Spleen (tissue), 11 donors: ENCODE results near the gene MESD. TPM values are rescaled to one million over a fixed set of nuclear protein-coding genes. Genes with fewer than 3 reads are reported as not detected.

Experiments
- DNase-seq: peaks from one replicate; pipeline ENCODE4 v3.0.0-alpha.2; 2020
- H3K27ac ChIP-seq, 8 donors: fragments of 200-600 bp; sonication (generic) in 7 of 8; 1 replicate in 4 of 8; 2 replicates in 4 of 8; pipeline versions ENCODE4 v1.5.0 to v1.8.0; 2016 to 2021; ENCODE audit warnings: inconsistent platforms in 4 of 8, mild to moderate bottlenecking in 4 of 8, moderate library complexity in 1 of 8
- H3K27me3 ChIP-seq, 7 donors: fragments of 200-600 bp; sonication (generic) in 6 of 7; replicated peaks in 1 of 7; 1 replicate in 4 of 7; 2 replicates in 3 of 7; pipeline versions ENCODE4 v1.5.0 to v1.8.0; 2016 to 2021; ENCODE audit warnings: inconsistent platforms in 3 of 7, mild to moderate bottlenecking in 1 of 7
- H3K36me3 ChIP-seq, 6 donors: fragments of 200-600 bp; sonication (generic) in 5 of 6; 1 replicate in 4 of 6; 2 replicates in 2 of 6; pipeline versions ENCODE4 v1.5.0 to v1.8.0; 2016 to 2021; ENCODE audit warnings: inconsistent platforms in 2 of 6
- H3K4me1 ChIP-seq, 6 donors: fragments of 200-600 bp; sonication (generic) in 5 of 6; 1 replicate in 3 of 6; 2 replicates in 3 of 6; pipeline versions ENCODE4 v1.5.0 to v1.8.0; 2016 to 2021; ENCODE audit warnings: inconsistent platforms in 3 of 6
- H3K4me3 ChIP-seq, 8 donors: fragments of 200-600 bp; sonication (generic) in 7 of 8; 1 replicate in 4 of 8; 2 replicates in 4 of 8; pipeline versions ENCODE4 v1.5.0 to v1.8.0; 2016 to 2021; ENCODE audit warnings: inconsistent platforms in 4 of 8, mild to moderate bottlenecking in 4 of 8, moderate library complexity in 2 of 8
- H3K9me3 ChIP-seq, 8 donors: fragments of 200-600 bp; sonication (generic) in 7 of 8; 1 replicate in 4 of 8; 2 replicates in 4 of 8; pipeline versions ENCODE4 v1.5.0 to v1.8.0; 2016 to 2021; ENCODE audit warnings: inconsistent platforms in 4 of 8
- POLR2A ChIP-seq, 3 donors: fragments of 450-650 bp; IDR thresholded peaks; one replicate each; pipeline ENCODE4 v1.5.1; 2017; ENCODE audit warnings: antibody characterized with exemption in 3 of 3, mild to moderate bottlenecking in 1 of 3
- POLR2AphosphoS5 ChIP-seq, 3 donors: sonication (generic); formaldehyde crosslinking; IDR thresholded peaks; one replicate each; pipeline ENCODE4 v1.5.1; 2017; ENCODE audit warnings: antibody characterized with exemption in 3 of 3
- whole genome bisulfite sequencing, 5 donors: extraction: QIAGEN DNeasy Blood & Tissue Kit in 3 of 5; methylation state at CpG; one replicate each; pipeline versions ENCODE4 v1.1.5 to v1.1.7; 2013 to 2018; 5-methylcytosine and 5-hydroxymethylcytosine counted together
- intact Hi-C: fragments of 100-400 bp; cut with DNase I; formaldehyde crosslinking; loops from one replicate; pipeline ENCODE4 v1.15.0; 2023; ENCODE audit warnings: low total_unique reads
- polyA plus RNA-seq, 3 donors: library from polyadenylated mRNA; stranded (reverse); fragments of 200-250 nt; gene quantifications; one replicate each; pipeline ENCODE4 v1.2.1, GENCODE V29; 2013
- total RNA-seq, 7 donors: library from RNA; depleted of rRNA in 3 of 7; stranded (reverse); fragments of >200 nt in 3 of 7; fragmentation: NEBNext Ultra II Directional in 4 of 7; extraction: Animal tissue kit (Norgen Biotek cat#: 25700) in 4 of 7; gene quantifications; one replicate each; pipeline versions ENCODE4 v1.1.0 to v1.2.1, GENCODE V29; 2016 to 2021
- TF ChIP-seq, protein P1 (sequence below), 11 experiments: fragments of 200-600 bp in 7 of 11; fragments of 450-650 bp in 4 of 11; sonication (generic) in 4 of 11; IDR thresholded peaks in 8 of 11; conservative IDR thresholded peaks in 3 of 11; 1 replicate in 7 of 11; 2 replicates in 4 of 11; pipeline versions ENCODE4 v1.4.0 to v1.8.0; 2016 to 2021; ENCODE audit warnings: antibody characterized with exemption in 11 of 11, inconsistent platforms in 4 of 11, mild to moderate bottlenecking in 1 of 11
- donor health status: healthy with polysubstance abuse.
- donor health status: DM: no; HTN: no; CAD: no; lungs with moderate emphysema.
- donor health status: DM: no; HTN: no; CAD: no.
- donor health status: Bipolar disorder and iron deficiency.
- donor health status: healthy.
- donor health status: DM: no; HTN: no; CAD: no.
- donor health status: DM: yes; HTN: yes; CAD: no.

Gene MESD
- total and polyA plus RNA-seq, 10 donors: 8.5 to 39.8 (median 27.5) TPM

DNA sequence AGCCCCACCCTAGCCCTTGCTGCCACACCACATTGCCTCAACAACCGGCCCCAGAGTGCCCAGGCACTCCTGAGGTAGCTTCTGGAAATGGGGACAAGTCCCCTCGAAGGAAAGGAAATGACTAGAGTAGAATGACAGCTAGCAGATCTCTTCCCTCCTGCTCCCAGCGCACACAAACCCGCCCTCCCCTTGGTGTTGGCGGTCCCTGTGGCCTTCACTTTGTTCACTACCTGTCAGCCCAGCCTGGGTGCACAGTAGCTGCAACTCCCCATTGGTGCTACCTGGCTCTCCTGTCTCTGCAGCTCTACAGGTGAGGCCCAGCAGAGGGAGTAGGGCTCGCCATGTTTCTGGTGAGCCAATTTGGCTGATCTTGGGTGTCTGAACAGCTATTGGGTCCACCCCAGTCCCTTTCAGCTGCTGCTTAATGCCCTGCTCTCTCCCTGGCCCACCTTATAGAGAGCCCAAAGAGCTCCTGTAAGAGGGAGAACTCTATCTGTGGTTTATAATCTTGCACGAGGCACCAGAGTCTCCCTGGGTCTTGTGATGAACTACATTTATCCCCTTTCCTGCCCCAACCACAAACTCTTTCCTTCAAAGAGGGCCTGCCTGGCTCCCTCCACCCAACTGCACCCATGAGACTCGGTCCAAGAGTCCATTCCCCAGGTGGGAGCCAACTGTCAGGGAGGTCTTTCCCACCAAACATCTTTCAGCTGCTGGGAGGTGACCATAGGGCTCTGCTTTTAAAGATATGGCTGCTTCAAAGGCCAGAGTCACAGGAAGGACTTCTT is 39.1 kb downstream of the MESD start:
- H3K36me3 ChIP-seq: peaks cover 0 to 89% (median 60%) of the 10 kb centered on the region in 6 donors
- no peak overlapping the region for H3K4me3 ChIP-seq
- no peaks in the 10 kb centered on the region for H3K27me3 ChIP-seq
- TF ChIP-seq POLR2A (IDR thresholded peaks at IDR 0.05): no peak
- TF ChIP-seq POLR2AphosphoS5 (IDR thresholded peaks at IDR 0.05): no peak
- TF ChIP-seq, protein P1, sequence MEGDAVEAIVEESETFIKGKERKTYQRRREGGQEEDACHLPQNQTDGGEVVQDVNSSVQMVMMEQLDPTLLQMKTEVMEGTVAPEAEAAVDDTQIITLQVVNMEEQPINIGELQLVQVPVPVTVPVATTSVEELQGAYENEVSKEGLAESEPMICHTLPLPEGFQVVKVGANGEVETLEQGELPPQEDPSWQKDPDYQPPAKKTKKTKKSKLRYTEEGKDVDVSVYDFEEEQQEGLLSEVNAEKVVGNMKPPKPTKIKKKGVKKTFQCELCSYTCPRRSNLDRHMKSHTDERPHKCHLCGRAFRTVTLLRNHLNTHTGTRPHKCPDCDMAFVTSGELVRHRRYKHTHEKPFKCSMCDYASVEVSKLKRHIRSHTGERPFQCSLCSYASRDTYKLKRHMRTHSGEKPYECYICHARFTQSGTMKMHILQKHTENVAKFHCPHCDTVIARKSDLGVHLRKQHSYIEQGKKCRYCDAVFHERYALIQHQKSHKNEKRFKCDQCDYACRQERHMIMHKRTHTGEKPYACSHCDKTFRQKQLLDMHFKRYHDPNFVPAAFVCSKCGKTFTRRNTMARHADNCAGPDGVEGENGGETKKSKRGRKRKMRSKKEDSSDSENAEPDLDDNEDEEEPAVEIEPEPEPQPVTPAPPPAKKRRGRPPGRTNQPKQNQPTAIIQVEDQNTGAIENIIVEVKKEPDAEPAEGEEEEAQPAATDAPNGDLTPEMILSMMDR (IDR thresholded peaks at IDR 0.05 in 8 of 11, conservative IDR thresholded peaks at IDR 0.05 in 3 of 11): no peak
- intact Hi-C loops: no loop called here
- peaks cover 0 to 7% (median 0%) of the 10 kb centered on the region in 6 donors for H3K4me1 ChIP-seq
- H3K27ac ChIP-seq: no peak overlapping the region
- H3K9me3 ChIP-seq: no peaks in the 10 kb centered on the region
- 86 to 90% (median 87%) methylated on average over 7 to 8 of the region's 8 CpGs for WGBS, 5 donors
- DNase-seq: no peak

DNA sequence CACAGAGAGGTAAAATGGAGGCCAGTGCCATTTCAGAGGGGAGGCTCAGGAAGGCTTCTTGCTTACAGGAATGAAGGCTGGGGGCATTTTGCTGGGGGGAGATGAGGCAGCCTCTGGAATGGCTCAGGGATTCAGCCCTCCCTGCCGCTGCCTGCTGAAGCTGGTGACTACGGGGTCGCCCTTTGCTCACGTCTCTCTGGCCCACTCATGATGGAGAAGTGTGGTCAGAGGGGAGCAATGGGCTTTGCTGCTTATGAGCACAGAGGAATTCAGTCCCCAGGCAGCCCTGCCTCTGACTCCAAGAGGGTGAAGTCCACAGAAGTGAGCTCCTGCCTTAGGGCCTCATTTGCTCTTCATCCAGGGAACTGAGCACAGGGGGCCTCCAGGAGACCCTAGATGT is 39.9 kb downstream of the MESD start:
- no peak overlapping the region for H3K4me3 ChIP-seq
- H3K27me3 ChIP-seq: no peaks in the 10 kb centered on the region
- no peaks in the 10 kb centered on the region for H3K9me3 ChIP-seq
- DNase-seq: no peak
- WGBS, 5 donors: 93 to 100% (median 95%) methylated on average over 4 of the region's 4 CpGs
- H3K36me3 ChIP-seq: peaks cover 0 to 96% (median 65%) of the 10 kb centered on the region in 6 donors
- intact Hi-C loops: no loop called here
- H3K4me1 ChIP-seq: peaks cover 0 to 7% (median 0%) of the 10 kb centered on the region in 6 donors
- no peak overlapping the region for H3K27ac ChIP-seq
- TF ChIP-seq POLR2AphosphoS5 (IDR thresholded peaks at IDR 0.05) (no peak), POLR2A (IDR thresholded peaks at IDR 0.05) (no peak)
- TF ChIP-seq, protein P1 (IDR thresholded peaks at IDR 0.05 in 8 of 11, conservative IDR thresholded peaks at IDR 0.05 in 3 of 11): no peak

DNA sequence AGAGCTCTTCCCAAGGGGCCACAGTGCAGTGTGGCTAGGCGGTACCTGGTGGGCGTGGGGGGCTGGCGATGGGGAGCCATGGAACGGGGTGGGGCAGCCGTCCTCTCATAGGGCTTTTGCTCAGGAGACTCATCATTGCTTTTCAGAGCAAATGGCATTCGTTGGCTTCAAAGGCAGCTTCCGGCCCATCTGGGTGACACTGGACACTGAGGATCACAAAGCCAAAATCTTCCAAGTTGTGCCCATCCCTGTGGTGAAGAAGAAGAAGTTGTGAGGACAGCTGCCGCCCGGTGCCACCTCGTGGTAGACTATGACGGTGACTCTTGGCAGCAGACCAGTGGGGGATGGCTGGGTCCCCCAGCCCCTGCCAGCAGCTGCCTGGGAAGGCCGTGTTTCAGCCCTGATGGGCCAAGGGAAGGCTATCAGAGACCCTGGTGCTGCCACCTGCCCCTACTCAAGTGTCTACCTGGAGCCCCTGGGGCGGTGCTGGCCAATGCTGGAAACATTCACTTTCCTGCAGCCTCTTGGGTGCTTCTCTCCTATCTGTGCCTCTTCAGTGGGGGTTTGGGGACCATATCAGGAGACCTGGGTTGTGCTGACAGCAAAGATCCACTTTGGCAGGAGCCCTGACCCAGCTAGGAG is 40.8 kb downstream of the MESD start:
- 90 to 97% (median 95%) methylated on average over 9 to 13 of the region's 13 CpGs for WGBS, 5 donors
- H3K27me3 ChIP-seq: no peaks in the 10 kb centered on the region
- peaks cover 0 to 100% (median 68%) of the 10 kb centered on the region in 6 donors for H3K36me3 ChIP-seq
- H3K27ac ChIP-seq: no peak overlapping the region
- no peak for TF ChIP-seq POLR2A (IDR thresholded peaks at IDR 0.05)
- peaks cover 0 to 7% (median 0%) of the 10 kb centered on the region in 6 donors for H3K4me1 ChIP-seq
- no peak overlapping the region for H3K4me3 ChIP-seq
- intact Hi-C loops: no loop called here
- DNase-seq: no peak
- H3K9me3 ChIP-seq: no peaks in the 10 kb centered on the region

DNA sequence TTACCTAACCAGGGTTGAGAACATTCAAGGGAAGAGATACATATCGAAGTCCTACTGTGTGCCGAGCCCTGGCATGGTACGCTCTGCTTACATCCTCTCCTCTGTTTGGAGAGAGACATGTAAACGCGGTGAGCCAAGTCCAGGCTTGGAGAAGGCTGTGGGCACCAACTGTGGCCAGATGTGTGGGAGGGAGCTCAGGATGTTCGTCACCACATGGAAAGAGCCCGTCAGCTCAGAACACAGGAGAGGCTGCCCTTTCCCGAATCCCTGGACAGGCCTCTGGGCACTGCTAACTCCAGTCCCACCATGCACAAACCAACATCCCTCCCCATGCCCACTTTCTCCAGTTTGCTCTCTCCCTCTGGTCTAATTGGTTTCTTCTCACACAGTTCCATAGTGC is 43.0 kb downstream of the MESD start:
- 94 to 98% (median 94%) methylated on average over 8 of the region's 8 CpGs for WGBS, 5 donors
- TF ChIP-seq POLR2AphosphoS5 (IDR thresholded peaks at IDR 0.05) (no peak), POLR2A (IDR thresholded peaks at IDR 0.05) (no peak)
- TF ChIP-seq, protein P1 (IDR thresholded peaks at IDR 0.05 in 8 of 11, conservative IDR thresholded peaks at IDR 0.05 in 3 of 11): no peak
- Histone ChIP-seq H3K4me3 (no peak overlapping the region), H3K27me3 (no peaks in the 10 kb centered on the region), H3K9me3 (no peaks in the 10 kb centered on the region), H3K27ac (no peak overlapping the region), H3K4me1 (peaks cover 0 to 7% (median 0%) of the 10 kb centered on the region in 6 donors), H3K36me3 (peaks cover 0 to 100% (median 75%) of the 10 kb centered on the region in 6 donors)
- intact Hi-C loops: no loop called here
- no peak for DNase-seq
